RWPE2 (cell line): ENCODE data around the gene FOXJ2.
"Not testable (repeated sequence)": the region's sequence is repeated elsewhere in the genome, so short reads cannot be mapped to it uniquely, and the experiment has no call there.

ENCODE experiments used
- ATAC-seq: fragments of 200-7000 bp; cut with Tn5 transposase; 3 replicates; pipeline ENCODE4 v1.9.1; 2021; ENCODE audit warnings: low read depth
- DNase-seq: peaks from one replicate; pipeline ENCODE4 v3.0.0-alpha.2; 2020; ENCODE audit warnings: low spot score
- H3K27ac ChIP-seq: fragments of 450-650 bp; 2 replicates; pipeline ENCODE4 v1.5.1; 2017; ENCODE audit warnings: mild to moderate bottlenecking; ENCODE audit not compliant: poor library complexity, severe bottlenecking
- H3K27me3 ChIP-seq: fragments of 250-450 bp; sonication (Bioruptor Pico); 2 replicates; pipeline ENCODE4 v1.5.1; 2021; ENCODE audit warnings: mild to moderate bottlenecking, moderate library complexity; ENCODE audit not compliant: insufficient read depth, poor library complexity, severe bottlenecking
- H3K36me3 ChIP-seq: fragments of 250-450 bp; sonication (Bioruptor Pico); 2 replicates; pipeline ENCODE4 v1.5.1; 2020; ENCODE audit warnings: low read depth, mild to moderate bottlenecking, moderate library complexity
- H3K4me1 ChIP-seq: fragments of 250-450 bp; sonication (Bioruptor Pico); 2 replicates; pipeline ENCODE4 v1.5.1; 2021; ENCODE audit warnings: mild to moderate bottlenecking, moderate library complexity; ENCODE audit not compliant: insufficient read depth, poor library complexity, severe bottlenecking
- H3K4me3 ChIP-seq: fragments of 250-450 bp; sonication (Bioruptor Pico); 2 replicates; pipeline ENCODE4 v1.5.1; 2021; ENCODE audit warnings: mild to moderate bottlenecking, moderate library complexity; ENCODE audit not compliant: severe bottlenecking
- H3K9me3 ChIP-seq: fragments of 250-450 bp; sonication (Bioruptor Pico); 2 replicates; pipeline ENCODE4 v1.5.1; 2021; ENCODE audit warnings: mild to moderate bottlenecking, moderate library complexity; ENCODE audit not compliant: severe bottlenecking
- TF ChIP-seq, protein P1 (sequence below): fragments of 450-650 bp; IDR thresholded peaks from one replicate; pipeline ENCODE4 v1.5.1; 2017; ENCODE audit warnings: mild to moderate bottlenecking, moderate library complexity; ENCODE audit not compliant: poor library complexity, severe bottlenecking

FOXJ2 gene

GRCh38 chr12:8064131-8064530 is 31.6 kb downstream of the FOXJ2 start:
- Histone ChIP-seq H3K36me3 (no peaks in the 10 kb centered on the region), H3K4me1 (no peaks in the 10 kb centered on the region), H3K27ac (no peak overlapping the region), H3K9me3 (no peaks in the 10 kb centered on the region), H3K27me3 (no peaks in the 10 kb centered on the region), H3K4me3 (no peak overlapping the region)
- DNase-seq: no peak
- TF ChIP-seq, protein P1, sequence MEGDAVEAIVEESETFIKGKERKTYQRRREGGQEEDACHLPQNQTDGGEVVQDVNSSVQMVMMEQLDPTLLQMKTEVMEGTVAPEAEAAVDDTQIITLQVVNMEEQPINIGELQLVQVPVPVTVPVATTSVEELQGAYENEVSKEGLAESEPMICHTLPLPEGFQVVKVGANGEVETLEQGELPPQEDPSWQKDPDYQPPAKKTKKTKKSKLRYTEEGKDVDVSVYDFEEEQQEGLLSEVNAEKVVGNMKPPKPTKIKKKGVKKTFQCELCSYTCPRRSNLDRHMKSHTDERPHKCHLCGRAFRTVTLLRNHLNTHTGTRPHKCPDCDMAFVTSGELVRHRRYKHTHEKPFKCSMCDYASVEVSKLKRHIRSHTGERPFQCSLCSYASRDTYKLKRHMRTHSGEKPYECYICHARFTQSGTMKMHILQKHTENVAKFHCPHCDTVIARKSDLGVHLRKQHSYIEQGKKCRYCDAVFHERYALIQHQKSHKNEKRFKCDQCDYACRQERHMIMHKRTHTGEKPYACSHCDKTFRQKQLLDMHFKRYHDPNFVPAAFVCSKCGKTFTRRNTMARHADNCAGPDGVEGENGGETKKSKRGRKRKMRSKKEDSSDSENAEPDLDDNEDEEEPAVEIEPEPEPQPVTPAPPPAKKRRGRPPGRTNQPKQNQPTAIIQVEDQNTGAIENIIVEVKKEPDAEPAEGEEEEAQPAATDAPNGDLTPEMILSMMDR: no peak
- ATAC-seq: no peak

DNA sequence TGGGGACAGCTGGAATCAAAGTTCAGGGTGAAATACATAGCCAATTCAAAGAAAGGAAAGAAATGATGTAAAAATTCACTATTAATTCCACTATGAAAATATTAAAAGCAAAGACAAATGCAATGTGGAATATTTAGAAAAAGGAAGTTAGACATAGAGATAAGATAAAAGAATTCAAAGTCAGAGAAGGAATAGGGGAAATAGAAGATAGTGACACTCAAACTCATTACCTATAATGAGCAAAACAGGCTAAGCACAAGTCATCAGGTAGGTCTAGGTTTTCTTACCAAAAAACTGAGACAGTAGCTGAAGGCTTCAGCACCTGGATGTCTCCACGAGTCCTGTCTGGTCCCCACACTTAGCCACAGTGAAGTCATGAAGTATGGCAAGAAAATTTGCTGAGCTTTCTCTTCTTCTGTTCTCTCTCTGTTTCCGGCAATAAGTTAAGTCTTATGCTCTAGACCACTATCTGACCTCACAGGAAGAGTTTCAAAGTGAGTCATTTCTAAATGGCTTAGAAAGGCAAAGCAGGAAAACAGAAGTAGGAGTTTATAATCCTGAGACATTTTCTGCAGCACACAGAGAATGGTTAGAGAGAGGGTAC is 33.6 kb downstream of the FOXJ2 start, which contains the start of gene C3AR1:
Gene C3AR1, minus strand, starts transcription at position 369 of the 604 bp plus-strand sequence. CDS start 6,174 bp downstream, outside the sequence.
- no peak within 1 kb of the TSS for H3K27ac ChIP-seq
- peak; percentile 36; the same call in 1 of the 3 replicates for ATAC-seq

DNA sequence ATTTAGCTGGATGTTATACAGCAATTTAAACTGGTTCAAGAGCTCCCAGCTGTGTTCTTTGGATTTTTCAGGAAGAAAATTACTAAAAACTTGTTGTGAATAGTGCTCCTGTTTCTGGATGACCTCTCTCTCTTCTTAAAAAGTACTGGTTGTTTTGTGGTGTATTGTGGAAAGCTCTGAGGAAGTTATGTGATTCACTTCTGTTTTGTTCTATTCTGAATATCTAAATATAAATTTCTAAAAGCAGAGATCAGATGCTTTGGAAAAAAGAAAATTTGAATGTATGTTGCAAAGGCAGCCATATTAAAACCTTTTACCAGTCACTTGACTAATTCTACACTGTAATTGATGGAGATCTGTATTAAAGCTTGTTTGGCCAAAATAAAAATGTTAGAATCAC is 37.1 kb downstream of the FOXJ2 start:
- no peak for DNase-seq
- Histone ChIP-seq H3K9me3 (no peaks in the 10 kb centered on the region), H3K4me3 (no peak overlapping the region), H3K27me3 (no peaks in the 10 kb centered on the region), H3K27ac (no peak overlapping the region), H3K4me1 (no peaks in the 10 kb centered on the region), H3K36me3 (no peaks in the 10 kb centered on the region)
- TF ChIP-seq, protein P1: no peak
- ATAC-seq: no peak

More for the DNA sequence above, 33.6 kb downstream of the FOXJ2 start, which contains the start of gene C3AR1:
- no peak within 1 kb of the TSS for H3K4me3 ChIP-seq
- DNase-seq: no peak
- TF ChIP-seq, protein P1: no peak
- no peaks in the 10 kb centered on the region for H3K4me1 ChIP-seq
- no peaks in the 10 kb centered on the region for H3K27me3 ChIP-seq
- H3K36me3 ChIP-seq: no peaks in the 10 kb centered on the region
- H3K9me3 ChIP-seq: no peaks in the 10 kb centered on the region

- not testable (repeated sequence) for H3K4me1 ChIP-seq, ATAC-seq, H3K36me3 ChIP-seq, H3K27me3 ChIP-seq, H3K4me3 ChIP-seq, H3K27ac ChIP-seq, H3K9me3 ChIP-seq, DNase-seq
Observed at GRCh38 chr12:8071820-8072219, 39.3 kb downstream of the FOXJ2 start.

- no peak for ATAC-seq
- no peaks in the 10 kb centered on the region for H3K36me3 ChIP-seq
Observed at GRCh38 chr12:8075935-8076334, 43.4 kb downstream of the FOXJ2 start.

More at GRCh38 chr12:8075935-8076334, 43.4 kb downstream of the FOXJ2 start:
- TF ChIP-seq, protein P1: no peak
- Histone ChIP-seq H3K4me3 (no peak overlapping the region), H3K27ac (no peak overlapping the region), H3K9me3 (no peaks in the 10 kb centered on the region), H3K27me3 (no peaks in the 10 kb centered on the region), H3K4me1 (peaks cover 3% of the 10 kb centered on the region)
- DNase-seq: no peak
